ENCODE results near the gene HTR1D.

GRCh38 chr1:23247276-23247675 lies 30.0 kb upstream of the HTR1D start:
- no peak for TF ChIP-seq POLR2A (IDR thresholded peaks at IDR 0.05; ENCODE audit: borderline replicate concordance, extremely low read depth, insufficient read depth, insufficient read length)
- TF ChIP-seq EZH2 (IDR thresholded peaks at IDR 0.05): no peak
- no peak for TF ChIP-seq POLR2AphosphoS5 (IDR thresholded peaks at IDR 0.05; ENCODE audit: low read depth, low read length)
- TF ChIP-seq REST (IDR thresholded peaks at IDR 0.05; ENCODE audit: low read depth): no peak
- TF ChIP-seq SIN3A (IDR thresholded peaks at IDR 0.05; ENCODE audit: low read depth): no peak
- no peak for TF ChIP-seq MAX (IDR thresholded peaks at IDR 0.05)
- no peak for TF ChIP-seq ATF3 (IDR thresholded peaks at IDR 0.05)
- no peak for TF ChIP-seq CTCF (IDR thresholded peaks at IDR 0.05 in 2 of 3, conservative IDR thresholded peaks at IDR 0.05 in 1 of 3; ENCODE audit: borderline replicate concordance in 1 of 3, insufficient read depth in 1 of 3, low read depth in 2 of 3, low read length in 2 of 3)
- TF ChIP-seq ZNF274 (IDR thresholded peaks at IDR 0.05; ENCODE audit: low read depth, low read length): no peak
- TF ChIP-seq RAD21 (IDR thresholded peaks at IDR 0.05; ENCODE audit: low read depth): no peak
- no peak for TF ChIP-seq CEBPB (IDR thresholded peaks at IDR 0.05; ENCODE audit: low read depth)
- TF ChIP-seq SP1 (IDR thresholded peaks at IDR 0.05; ENCODE audit: low read depth): no peak
